Gastroesophageal sphincter (tissue), 3 donors: ENCODE results near the gene CHST8.

ENCODE experiments used
- POLR2A ChIP-seq, 2 donors: fragments of 450-650 bp; IDR thresholded peaks; one replicate each; pipeline ENCODE4 v1.6.1; 2017; ENCODE audit warnings: antibody characterized with exemption in 2 of 2, mild to moderate bottlenecking in 2 of 2, moderate library complexity in 1 of 2
- POLR2AphosphoS5 ChIP-seq: sonication (generic); formaldehyde crosslinking; IDR thresholded peaks from one replicate; pipeline ENCODE4 v1.6.1; 2017; ENCODE audit warnings: antibody characterized with exemption
- TF ChIP-seq, protein P1 (sequence below), 4 experiments: fragments of 200-600 bp in 2 of 4; fragments of 450-650 bp in 2 of 4; sonication (generic) in 1 of 4; IDR thresholded peaks; one replicate each; pipeline ENCODE4 v1.5.1; 2017 to 2019; ENCODE audit warnings: antibody characterized with exemption in 4 of 4, mild to moderate bottlenecking in 2 of 4, moderate library complexity in 2 of 4

GRCh38 chr19:33606556-33606955 is 15.2 kb upstream of the CHST8 start:
- TF ChIP-seq POLR2A (IDR thresholded peaks at IDR 0.05) (no peak), POLR2AphosphoS5 (no peak)
- TF ChIP-seq, protein P1, sequence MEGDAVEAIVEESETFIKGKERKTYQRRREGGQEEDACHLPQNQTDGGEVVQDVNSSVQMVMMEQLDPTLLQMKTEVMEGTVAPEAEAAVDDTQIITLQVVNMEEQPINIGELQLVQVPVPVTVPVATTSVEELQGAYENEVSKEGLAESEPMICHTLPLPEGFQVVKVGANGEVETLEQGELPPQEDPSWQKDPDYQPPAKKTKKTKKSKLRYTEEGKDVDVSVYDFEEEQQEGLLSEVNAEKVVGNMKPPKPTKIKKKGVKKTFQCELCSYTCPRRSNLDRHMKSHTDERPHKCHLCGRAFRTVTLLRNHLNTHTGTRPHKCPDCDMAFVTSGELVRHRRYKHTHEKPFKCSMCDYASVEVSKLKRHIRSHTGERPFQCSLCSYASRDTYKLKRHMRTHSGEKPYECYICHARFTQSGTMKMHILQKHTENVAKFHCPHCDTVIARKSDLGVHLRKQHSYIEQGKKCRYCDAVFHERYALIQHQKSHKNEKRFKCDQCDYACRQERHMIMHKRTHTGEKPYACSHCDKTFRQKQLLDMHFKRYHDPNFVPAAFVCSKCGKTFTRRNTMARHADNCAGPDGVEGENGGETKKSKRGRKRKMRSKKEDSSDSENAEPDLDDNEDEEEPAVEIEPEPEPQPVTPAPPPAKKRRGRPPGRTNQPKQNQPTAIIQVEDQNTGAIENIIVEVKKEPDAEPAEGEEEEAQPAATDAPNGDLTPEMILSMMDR (IDR thresholded peaks at IDR 0.05) = no peak
